Transverse colon (tissue), 4 donors: Measurements from ENCODE around the gene OAS2. TPM values are rescaled to one million over a fixed set of nuclear protein-coding genes. Genes with fewer than 3 reads are reported as not detected.

Experiments used
- DNase-seq: peaks from one replicate; pipeline ENCODE4 v3.0.0-alpha.2; 2019
- H3K27ac ChIP-seq, 4 donors: fragments of 200-600 bp; sonication (generic); 2 replicates each; pipeline ENCODE4 v1.5.1; 2016 to 2018; ENCODE audit warnings: inconsistent platforms in 4 of 4
- H3K27me3 ChIP-seq: fragments of 200-600 bp; sonication (generic); 2 replicates; pipeline ENCODE4 v1.5.1; 2017; ENCODE audit warnings: inconsistent platforms
- H3K36me3 ChIP-seq, 4 donors: fragments of 200-600 bp; sonication (generic); 2 replicates each; pipeline ENCODE4 v1.5.1; 2017 to 2019; ENCODE audit warnings: inconsistent platforms in 4 of 4
- H3K4me1 ChIP-seq, 4 donors: fragments of 200-600 bp; sonication (generic); 2 replicates each; pipeline ENCODE4 v1.5.1; 2017 to 2020; ENCODE audit warnings: inconsistent platforms in 4 of 4
- H3K4me3 ChIP-seq, 4 donors: fragments of 200-600 bp; sonication (generic); 1 replicate in 1 of 4; 2 replicates in 3 of 4; pipeline versions ENCODE4 v1.5.1 to v1.6.1; 2017 to 2019; ENCODE audit warnings: inconsistent platforms in 4 of 4
- H3K9me3 ChIP-seq, 2 donors: fragments of 200-600 bp; sonication (generic); 2 replicates each; pipeline ENCODE4 v1.5.1; 2017 to 2019; ENCODE audit warnings: inconsistent platforms in 2 of 2
- CTCF ChIP-seq, 5 experiments: fragments of 200-600 bp in 3 of 5; fragments of 450-650 bp in 2 of 5; sonication (generic) in 3 of 5; IDR thresholded peaks; 1 replicate in 2 of 5; 2 replicates in 3 of 5; pipeline ENCODE4 v1.5.1; 2016 to 2017; ENCODE audit warnings: antibody characterized with exemption in 5 of 5, inconsistent platforms in 3 of 5, mild to moderate bottlenecking in 2 of 5, moderate library complexity in 1 of 5
- EP300 ChIP-seq: sonication (generic); formaldehyde crosslinking; IDR thresholded peaks from one replicate; pipeline ENCODE4 v1.6.1; 2017; ENCODE audit warnings: antibody characterized with exemption, low read depth
- POLR2A ChIP-seq: fragments of 450-650 bp; IDR thresholded peaks from one replicate; pipeline ENCODE4 v1.6.1; 2016; ENCODE audit warnings: antibody characterized with exemption, mild to moderate bottlenecking, moderate library complexity
- POLR2AphosphoS5 ChIP-seq, 3 donors: sonication (generic); formaldehyde crosslinking; IDR thresholded peaks; one replicate each; pipeline ENCODE4 v1.6.1; 2016; ENCODE audit warnings: antibody characterized with exemption in 3 of 3
- WGBS, 2 donors: methylation state at CpG; one replicate each; pipeline ENCODE4 v1.1.5; 2018; ENCODE audit warnings: low coverage in 1 of 2; 5-methylcytosine and 5-hydroxymethylcytosine counted together
- in situ Hi-C, 4 donors: fragments of 200-750 bp; cut with MboI; loops; one replicate each; pipeline versions ENCODE4 v1.15.0 to v1.15.1; 2017; ENCODE audit warnings: low sequenced_read_pairs in 3 of 4, low pct_ligation_motif_present in 1 of 4, low pct_unique_long_range_greater_than_20kb in 1 of 4
- intact Hi-C: fragments of 100-400 bp; cut with DNase I; formaldehyde crosslinking; loops from one replicate; pipeline ENCODE4 v1.15.1; 2023; ENCODE audit warnings: low total_unique reads
- total RNA-seq, 4 donors: library from RNA; depleted of rRNA; stranded (reverse); fragments of >200 nt; gene quantifications; one replicate each; pipeline ENCODE4 v1.1.0, GENCODE V29; 2016

The OAS2 gene
- total RNA-seq, 4 donors from 2014 or later, result 2.0 to 5.1 (median 3.5) TPM

- no peaks in the 10 kb centered on the region for H3K36me3 ChIP-seq
- peaks cover 48% of the 10 kb centered on the region for H3K27me3 ChIP-seq
- H3K9me3 ChIP-seq, result no peaks in the 10 kb centered on the region
- DNase-seq, result no peak
- peaks cover 0 to 15% (median 12%) of the 10 kb centered on the region in 4 donors for H3K4me1 ChIP-seq
- H3K4me3 ChIP-seq, result peak within 1 kb of the TSS; percentile 3 to 56 (median 34)
- TF ChIP-seq POLR2A, result no peak
- TF ChIP-seq POLR2AphosphoS5 (IDR thresholded peaks at IDR 0.05), result no peak
- TF ChIP-seq CTCF (IDR thresholded peaks at IDR 0.05), result no peak
- TF ChIP-seq EP300, result no peak
- intact Hi-C loops, result loop anchor here (10.0 kb wide), 1 partner anchor 108 kb away; no protein-coding TSS in a partner anchor
- WGBS, 2 donors, result 2% methylated on average over 55 of the region's 94 CpGs; no CpG with 5 or more reads in 1 of the 2 donors
- no peak within 1 kb of the TSS for H3K27ac ChIP-seq
- in situ Hi-C loops, result no loop called here
These were observed 78.5 kb downstream of the OAS2 start, which contains the start of gene DTX1 for GRCh38 chr12:113056631-113057488. DTX1 (plus strand) TSS chr12:113056730; CDS start chr12:113058193, 1,463 bp downstream.

GRCh38 chr12:113057565-113058485, 79.5 kb downstream of the OAS2 start:
- Histone ChIP-seq H3K4me1 (peaks cover 0 to 15% (median 12%) of the 10 kb centered on the region in 4 donors), H3K36me3 (no peaks in the 10 kb centered on the region), H3K27me3 (peaks cover 52% of the 10 kb centered on the region), H3K9me3 (no peaks in the 10 kb centered on the region), H3K4me3 (peak overlapping the region in 3 of 4 donors; percentile 28 to 56 (median 39)), H3K27ac (no peak overlapping the region)
- 67% methylated on average over 44 of the region's 44 CpGs; no CpG with 5 or more reads in 1 of the 2 donors for WGBS, 2 donors
- intact Hi-C loops (loop anchor here (10.0 kb wide), 1 partner anchor 107 kb away; no protein-coding TSS in a partner anchor), in situ Hi-C loops (no loop called here)
- TF ChIP-seq EP300 (no peak), POLR2A (no peak), POLR2AphosphoS5 (IDR thresholded peaks at IDR 0.05) (no peak), CTCF (IDR thresholded peaks at IDR 0.05) (no peak)
- DNase-seq, result no peak

GRCh38 chr12:113058553-113058952, 80.2 kb downstream of the OAS2 start:
- Histone ChIP-seq H3K27me3 (peaks cover 59% of the 10 kb centered on the region), H3K36me3 (no peaks in the 10 kb centered on the region), H3K9me3 (no peaks in the 10 kb centered on the region), H3K27ac (no peak overlapping the region), H3K4me1 (peaks cover 0 to 15% (median 12%) of the 10 kb centered on the region in 4 donors), H3K4me3 (no peak overlapping the region)
- intact Hi-C loops (loop anchor here (10.0 kb wide), 1 partner anchor 106 kb away; no protein-coding TSS in a partner anchor), in situ Hi-C loops (no loop called here)
- 88% methylated on average over 1 of the region's 1 CpG; no CpG with 5 or more reads in 1 of the 2 donors for WGBS, 2 donors
- no peak for DNase-seq
- no peak for TF ChIP-seq CTCF (IDR thresholded peaks at IDR 0.05)
- no peak for TF ChIP-seq POLR2A
- no peak for TF ChIP-seq POLR2AphosphoS5 (IDR thresholded peaks at IDR 0.05)
- TF ChIP-seq EP300, result no peak
